ENCODE data around the gene DHCR7. TPM values are rescaled to one million over a fixed set of nuclear protein-coding genes. Genes with fewer than 3 reads are reported as not detected.

DHCR7 gene
- polyA plus RNA-seq, 2 of the 4 experiments (the other 2 are of a cell fraction), result 44.2 to 82.2 TPM

GRCh38 chr11:71442123-71442522 lies 6.1 kb downstream of the DHCR7 start:
- FAIRE-seq (no peak), DNase-seq (ENCODE audit: low read depth in 1 of 2, low spot score in 1 of 2) (no peak), ATAC-seq (no peak)
- Histone ChIP-seq H3K27ac (no peak overlapping the region), H3K4me2 (no peak overlapping the region), H3K9me3 (peaks cover 16% of the 10 kb centered on the region), H3K4me1 (peaks cover under 1% of the 10 kb centered on the region; the same call in 1 of the 3 replicates), H3K4me3 (no peak overlapping the region)
- no peak for TF ChIP-seq USF2 (IDR thresholded peaks at IDR 0.05)
- CTCF ChIA-PET, result no interaction called here
- WGBS (ENCODE audit: missing lambda C conversion rate), result 91% methylated on average over 8 of the region's 8 CpGs
- POLR2A ChIA-PET, result no interaction called here

- no peak overlapping the region for H3K4me3 ChIP-seq
- H3K4me2 ChIP-seq, result no peak overlapping the region
- WGBS (ENCODE audit: missing lambda C conversion rate), result 95% methylated on average over 11 of the region's 11 CpGs
- no peak for TF ChIP-seq FOXS1 (CRISPR knock-in tag; IDR thresholded peaks at IDR 0.05)
- ChIA-PET CTCF (no interaction called here), POLR2A (no interaction called here)
- ATAC-seq, result no peak
- no peak for FAIRE-seq
- no peak for DNase-seq (ENCODE audit: low read depth in 1 of 2, low spot score in 1 of 2)
- H3K4me1 ChIP-seq, result no peaks in the 10 kb centered on the region
- no peak overlapping the region for H3K27ac ChIP-seq
- peaks cover 7% of the 10 kb centered on the region for H3K9me3 ChIP-seq
These were observed 6.9 kb downstream of the DHCR7 start for GRCh38 chr11:71441251-71441650.

GRCh38 chr11:71440021-71440755 lies 8.0 kb downstream of the DHCR7 start:
- no peaks in the 10 kb centered on the region for H3K9me3 ChIP-seq
- no peak overlapping the region for H3K27ac ChIP-seq
- 96% methylated on average over 6 of the region's 6 CpGs for whole genome bisulfite sequencing (ENCODE audit: missing lambda C conversion rate)
- ChIA-PET CTCF (interaction anchor here (1.5 kb wide), 1 partner anchor 21 kb away, joined by 4 read pairs; no protein-coding TSS in a partner anchor), POLR2A (no interaction called here)
- H3K4me2 ChIP-seq, result no peak overlapping the region
- FAIRE-seq (no peak), DNase-seq (ENCODE audit: low read depth in 1 of 2, low spot score in 1 of 2) (no peak), ATAC-seq (no peak)
- TF ChIP-seq E2F6 (IDR thresholded peaks at IDR 0.05; ENCODE audit: borderline replicate concordance, low read depth) (no peak), SMC3 (IDR thresholded peaks at IDR 0.05) (no peak), NFE2L2 (conservative IDR thresholded peaks at IDR 0.05; ENCODE audit: low read length) (no peak), RARB (CRISPR knock-in tag; IDR thresholded peaks at IDR 0.05) (no peak), TP53 (CRISPR knock-in tag; IDR thresholded peaks at IDR 0.05) (no peak), CBX8 (IDR thresholded peaks at IDR 0.05) (no peak), USF2 (IDR thresholded peaks at IDR 0.05) (no peak), RAD21 (conservative IDR thresholded peaks at IDR 0.05 in 1 of 2, IDR thresholded peaks at IDR 0.05 in 1 of 2) (no peak), POLR2AphosphoS2 (conservative IDR thresholded peaks at IDR 0.05; ENCODE audit: low read length) (no peak), KDM5A (IDR thresholded peaks at IDR 0.05) (no peak), ATOH8 (CRISPR knock-in tag; IDR thresholded peaks at IDR 0.05; ENCODE audit: low read depth) (no peak)
- H3K4me1 ChIP-seq, result no peaks in the 10 kb centered on the region
- no peak overlapping the region for H3K4me3 ChIP-seq

GRCh38 chr11:71438650-71439049 lies 9.5 kb downstream of the DHCR7 start:
- ATAC-seq, result no peak
- FAIRE-seq, result no peak
- no peak overlapping the region for H3K4me2 ChIP-seq
- ChIA-PET POLR2A (interaction anchor here (0.7 kb wide), 1 partner anchor 14 kb away, joined by 4 read pairs; the partner anchor contains the start of gene NADSYN1), CTCF (interaction anchor here (0.7 to 1.9 kb wide), 2 partner anchors 9 to 10 kb away, joined by 3 to 4 read pairs; partner anchors contain the start of gene DHCR7)
- H3K4me1 ChIP-seq, result peaks cover 3% of the 10 kb centered on the region; the same call in 2 of the 3 replicates
- no peak for DNase-seq (ENCODE audit: low read depth in 1 of 2, low spot score in 1 of 2)
- no peaks in the 10 kb centered on the region for H3K9me3 ChIP-seq
- TF ChIP-seq ATOH8 (CRISPR knock-in tag; IDR thresholded peaks at IDR 0.05; ENCODE audit: low read depth), result no peak
- TF ChIP-seq PHF8 (IDR thresholded peaks at IDR 0.05; ENCODE audit: borderline replicate concordance, low read depth), result no peak
- TF ChIP-seq PBX3 (IDR thresholded peaks at IDR 0.05), result no peak
- no peak for TF ChIP-seq RARB (CRISPR knock-in tag; IDR thresholded peaks at IDR 0.05)
- TF ChIP-seq NPAS2 (CRISPR knock-in tag; IDR thresholded peaks at IDR 0.05; ENCODE audit: borderline replicate concordance), result no peak
- no peak for TF ChIP-seq FOSB (CRISPR knock-in tag; IDR thresholded peaks at IDR 0.05)
- no peak overlapping the region for H3K4me3 ChIP-seq
- H3K27ac ChIP-seq, result no peak overlapping the region
- WGBS (ENCODE audit: missing lambda C conversion rate), result 92% methylated on average over 19 of the region's 19 CpGs
